ENCODE results near the gene CHRD.
"Not testable (repeated sequence)": the region's sequence is repeated elsewhere in the genome, so short reads cannot be mapped to it uniquely, and the experiment has no call there.

Gene CHRD

GRCh38 chr3:184428561-184429175, 48.8 kb downstream of the CHRD start:
- DNase-seq, result no peak

- no peak for DNase-seq
Measured at GRCh38 chr3:184429786-184430185, 49.9 kb downstream of the CHRD start.

GRCh38 chr3:184430940-184431339, 51.1 kb downstream of the CHRD start:
- no peak for DNase-seq

GRCh38 chr3:184433178-184433577, 53.3 kb downstream of the CHRD start:
- DNase-seq, result not testable (repeated sequence)

- no peak for DNase-seq
Measured at GRCh38 chr3:184439096-184439495, 59.2 kb downstream of the CHRD start.
